HEK293T (cell line): ENCODE data around the gene GGT6.

Experiments
- CTCF ChIA-PET: fragments of 350-600 bp; formaldehyde crosslinking; extraction: SDS; loops from one replicate; lab custom pipeline; 2021; ENCODE audit warnings: antibody characterized with exemption, inconsistent platforms; lab: Yijun Ruan, JAX
- POLR2A ChIA-PET: fragments of 350-600 bp; formaldehyde crosslinking; extraction: SDS; loops from one replicate; lab custom pipeline; 2020; ENCODE audit warnings: antibody characterized with exemption, inconsistent platforms; lab: Yijun Ruan, JAX
- DNase-seq: peaks from one replicate; pipeline ENCODE4 v3.0.0; 2012; ENCODE audit warnings: mixed read lengths; ENCODE audit errors: extremely low spot score
- ARNT ChIP-seq: fragments of 450-650 bp; IDR thresholded peaks from 2 replicates; pipeline ENCODE4 v1.6.1; 2017; ENCODE audit warnings: mild to moderate bottlenecking
- BHLHE40 ChIP-seq: fragments of 450-650 bp; IDR thresholded peaks from 2 replicates; pipeline ENCODE4 v1.6.1; 2016; ENCODE audit warnings: mild to moderate bottlenecking, moderate library complexity, borderline replicate concordance
- CTBP1 ChIP-seq: fragments of 450-650 bp; IDR thresholded peaks from 2 replicates; pipeline ENCODE4 v1.6.1; 2016; ENCODE audit warnings: borderline replicate concordance
- ELF4 ChIP-seq: fragments of 450-650 bp; IDR thresholded peaks from 2 replicates; pipeline ENCODE4 v1.6.1; 2017; ENCODE audit warnings: antibody characterized with exemption
- FOXA1 ChIP-seq: fragments of 450-650 bp; IDR thresholded peaks from 2 replicates; pipeline ENCODE4 v1.6.1; 2016; ENCODE audit warnings: mild to moderate bottlenecking
- FOXK2 ChIP-seq: fragments of 450-650 bp; IDR thresholded peaks from 2 replicates; pipeline ENCODE4 v1.6.1; 2016; ENCODE audit warnings: mild to moderate bottlenecking
- FOXM1 ChIP-seq: fragments of 450-650 bp; IDR thresholded peaks from 2 replicates; pipeline ENCODE4 v1.6.1; 2017; ENCODE audit warnings: mild to moderate bottlenecking, borderline replicate concordance
- HDGF ChIP-seq: fragments of 450-650 bp; IDR thresholded peaks from 2 replicates; pipeline ENCODE4 v1.6.1; 2017; ENCODE audit warnings: antibody characterized with exemption, borderline replicate concordance
- L3MBTL2 ChIP-seq: fragments of 450-650 bp; conservative IDR thresholded peaks from 2 replicates; pipeline ENCODE4 v1.6.1; 2016; ENCODE audit warnings: mild to moderate bottlenecking
- LEF1 ChIP-seq: fragments of 450-650 bp; IDR thresholded peaks from 2 replicates; pipeline ENCODE4 v1.6.1; 2017; ENCODE audit warnings: mild to moderate bottlenecking, borderline replicate concordance
- NFRKB ChIP-seq: fragments of 450-650 bp; IDR thresholded peaks from 2 replicates; pipeline ENCODE4 v1.6.1; 2016; ENCODE audit warnings: mild to moderate bottlenecking, moderate library complexity
- PKNOX1 ChIP-seq: fragments of 450-650 bp; IDR thresholded peaks from 2 replicates; pipeline ENCODE4 v1.6.1; 2016
- SP1 ChIP-seq: fragments of 450-650 bp; IDR thresholded peaks from 2 replicates; pipeline ENCODE4 v1.6.1; 2017
- SUZ12 ChIP-seq: fragments of 450-650 bp; IDR thresholded peaks from 2 replicates; pipeline ENCODE4 v1.6.1; 2016; ENCODE audit warnings: mild to moderate bottlenecking
- TARDBP ChIP-seq: fragments of 450-650 bp; IDR thresholded peaks from 2 replicates; pipeline ENCODE4 v1.6.1; 2016
- ZNF384 ChIP-seq: fragments of 450-650 bp; IDR thresholded peaks from 2 replicates; pipeline ENCODE4 v1.6.1; 2016

The GGT6 gene

GRCh38 chr17:4542726-4543191 is 17.6 kb downstream of the GGT6 start:
- TF ChIP-seq ARNT (no peak), BHLHE40 (no peak), CTBP1 (no peak), ELF4 (no peak), FOXA1 (no peak), SP1 (no peak), LEF1 (no peak), HDGF (no peak), TARDBP (no peak), L3MBTL2 (no peak), SUZ12 (no peak)
- ChIA-PET CTCF (no interaction called here), POLR2A (interaction anchor here (1.8 kb wide), 1 partner anchor 11 kb away, joined by 5 read pairs; no protein-coding TSS in a partner anchor)
- no peak for DNase-seq

- no peak for TF ChIP-seq L3MBTL2
- no peak for TF ChIP-seq BHLHE40
- no peak for TF ChIP-seq SP1
- no peak for TF ChIP-seq NFRKB
- TF ChIP-seq FOXA1 = no peak
- no peak for TF ChIP-seq TARDBP
- no peak for TF ChIP-seq PKNOX1
- TF ChIP-seq HDGF = no peak
- no peak for TF ChIP-seq LEF1
- no peak for TF ChIP-seq FOXM1
- no peak for TF ChIP-seq FOXK2
- TF ChIP-seq ELF4 = no peak
- TF ChIP-seq CTBP1 = no peak
- TF ChIP-seq ARNT = no peak
- CTCF ChIA-PET = no interaction called here
- DNase-seq = no peak
- POLR2A ChIA-PET = interaction anchor here (1.8 kb wide), 1 partner anchor 12 kb away, joined by 5 read pairs; no protein-coding TSS in a partner anchor
Observed at GRCh38 chr17:4542003-4542725, 18.2 kb downstream of the GGT6 start.

GRCh38 chr17:4541328-4542002 is 18.9 kb downstream of the GGT6 start:
- CTCF ChIA-PET = interaction anchor here (1.5 kb wide), 1 partner anchor 121 kb away, joined by 5 read pairs; no protein-coding TSS in a partner anchor
- TF ChIP-seq CTBP1 (no peak), TARDBP (no peak), PKNOX1 (no peak), NFRKB (no peak), FOXK2 (no peak), FOXA1 (no peak), ARNT (no peak), L3MBTL2 (no peak), BHLHE40 (no peak), SP1 (no peak)
- POLR2A ChIA-PET = interaction anchor here (1.8 kb wide), 1 partner anchor 12 kb away, joined by 5 read pairs; no protein-coding TSS in a partner anchor
- no peak for DNase-seq

GRCh38 chr17:4540687-4541327 is 19.6 kb downstream of the GGT6 start:
- DNase-seq = no peak
- TF ChIP-seq CTBP1 = no peak
- TF ChIP-seq BHLHE40 = no peak
- TF ChIP-seq L3MBTL2 = no peak
- no peak for TF ChIP-seq LEF1
- no peak for TF ChIP-seq HDGF
- TF ChIP-seq ZNF384 = no peak
- TF ChIP-seq FOXM1 = no peak
- no peak for TF ChIP-seq PKNOX1
- no peak for TF ChIP-seq NFRKB
- TF ChIP-seq SP1 = no peak
- TF ChIP-seq FOXA1 = no peak
- TF ChIP-seq TARDBP = no peak
- TF ChIP-seq FOXK2 = no peak
- TF ChIP-seq SUZ12 = no peak
- no peak for TF ChIP-seq ARNT
- TF ChIP-seq ELF4 = no peak
- CTCF ChIA-PET = interaction anchor here (1.5 kb wide), 1 partner anchor 120 kb away, joined by 5 read pairs; no protein-coding TSS in a partner anchor
- POLR2A ChIA-PET = interaction anchor here (1.8 kb wide), 1 partner anchor 13 kb away, joined by 5 read pairs; no protein-coding TSS in a partner anchor

- TF ChIP-seq SUZ12 = no peak
- TF ChIP-seq BHLHE40 = no peak
- no peak for TF ChIP-seq ELF4
- TF ChIP-seq SP1 = no peak
- TF ChIP-seq LEF1 = no peak
- TF ChIP-seq L3MBTL2 = no peak
- TF ChIP-seq HDGF = no peak
- TF ChIP-seq TARDBP = no peak
- no peak for TF ChIP-seq CTBP1
- TF ChIP-seq FOXM1 = no peak
- no peak for TF ChIP-seq NFRKB
- no peak for TF ChIP-seq ZNF384
- TF ChIP-seq FOXK2 = no peak
- no peak for TF ChIP-seq ARNT
- no peak for TF ChIP-seq PKNOX1
- TF ChIP-seq FOXA1 = no peak
- ChIA-PET POLR2A (interaction anchor here (3.7 kb wide), 1 partner anchor 14 kb away, joined by 22 read pairs; the partner anchor contains the start of gene MYBBP1A), CTCF (interaction anchor here (1.5 kb wide), 1 partner anchor 119 kb away, joined by 5 read pairs; no protein-coding TSS in a partner anchor)
- no peak for DNase-seq
Observed at GRCh38 chr17:4540224-4540651, 20.1 kb downstream of the GGT6 start.
